Kidney epithelial cell (primary cell): ENCODE data around the gene AFTPH. TPM values are rescaled to one million over a fixed set of nuclear protein-coding genes. Genes with fewer than 3 reads are reported as not detected.

Experiments
- DNase-seq: peaks from one replicate; pipeline ENCODE4 v3.0.0-alpha.2; 2010; ENCODE audit warnings: low read depth
- H3K27me3 ChIP-seq: 2 replicates; pipeline ENCODE4 v1.6.0; 2011; ENCODE audit warnings: low read length; ENCODE audit not compliant: control insufficient read depth, insufficient read depth
- H3K36me3 ChIP-seq: 2 replicates; pipeline ENCODE4 v1.5.1; 2011; ENCODE audit warnings: low read length; ENCODE audit not compliant: control insufficient read depth, insufficient read depth
- H3K4me3 ChIP-seq: 2 replicates; pipeline ENCODE4 v1.5.1; 2011; ENCODE audit warnings: low read depth, mild to moderate bottlenecking, control low read depth, low read length
- CTCF ChIP-seq: IDR thresholded peaks from 2 replicates; pipeline ENCODE4 v1.5.1; 2011; ENCODE audit warnings: mild to moderate bottlenecking, moderate library complexity, low read length, control low read depth, inconsistent platforms; ENCODE audit not compliant: insufficient read depth, poor library complexity, severe bottlenecking
- total RNA-seq: library from RNA; depleted of rRNA; stranded (reverse); fragments of >200 nt; gene quantifications from 2 replicates; pipeline ENCODE4 v1.2.3, GENCODE V29; 2015

The AFTPH gene
- total RNA-seq, 1 donor from 2014 or later, result 20.3 TPM

- H3K27me3 ChIP-seq, result no peaks in the 10 kb centered on the region
Observed at GRCh38 chr2:64625299-64626145, 101.4 kb downstream of the AFTPH start.

GRCh38 chr2:64626146-64626809 is 102.2 kb downstream of the AFTPH start:
- H3K36me3 ChIP-seq, result no peaks in the 10 kb centered on the region
- no peak for TF ChIP-seq CTCF
- no peaks in the 10 kb centered on the region for H3K27me3 ChIP-seq
- no peak overlapping the region for H3K4me3 ChIP-seq
- DNase-seq, result no peak

More at GRCh38 chr2:64625299-64626145, 101.4 kb downstream of the AFTPH start:
- no peak overlapping the region for H3K4me3 ChIP-seq
- no peak for TF ChIP-seq CTCF
- no peaks in the 10 kb centered on the region for H3K36me3 ChIP-seq
- no peak for DNase-seq

DNA sequence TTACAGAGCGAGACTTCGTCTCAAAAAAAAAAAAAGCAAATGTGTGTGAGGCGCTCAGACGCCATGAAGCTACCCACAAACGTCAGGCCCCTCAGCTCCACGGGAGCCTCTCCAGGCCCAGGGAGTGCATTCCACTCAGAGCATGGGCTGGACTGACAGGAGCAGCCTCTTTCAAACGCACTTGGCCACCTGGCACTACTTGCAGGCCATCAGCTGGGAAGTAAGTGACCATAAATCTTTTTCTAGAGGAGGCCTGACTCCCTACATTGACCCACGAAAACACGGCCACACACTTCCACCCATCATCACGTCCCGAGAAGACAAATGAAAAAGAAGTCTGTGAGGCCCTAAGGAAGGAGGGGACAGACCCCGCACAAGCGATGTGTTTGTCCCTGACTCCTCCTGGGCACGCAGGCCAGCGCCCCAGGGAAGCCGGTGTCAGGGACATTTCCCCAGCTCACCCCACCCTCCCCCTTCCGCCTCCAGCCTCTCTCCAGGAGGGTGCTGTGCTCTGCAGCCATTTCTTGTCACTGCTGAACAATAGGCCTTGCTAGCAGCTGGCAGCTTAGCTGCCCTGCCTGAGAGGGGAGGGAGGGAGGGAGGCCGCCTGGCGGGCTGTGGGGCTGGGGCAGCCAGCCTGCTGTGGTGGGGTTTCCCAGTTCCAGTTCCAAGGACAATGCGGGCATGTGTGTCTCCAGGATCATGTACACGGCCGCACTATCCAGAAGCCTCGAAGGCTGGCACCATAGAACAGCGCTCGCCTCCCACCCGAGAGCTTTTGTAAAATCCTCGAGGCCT is 103.0 kb downstream of the AFTPH start:
- no peak for TF ChIP-seq CTCF
- Histone ChIP-seq H3K27me3 (no peaks in the 10 kb centered on the region), H3K4me3 (no peak overlapping the region), H3K36me3 (no peaks in the 10 kb centered on the region)
- DNase-seq, result no peak

DNA sequence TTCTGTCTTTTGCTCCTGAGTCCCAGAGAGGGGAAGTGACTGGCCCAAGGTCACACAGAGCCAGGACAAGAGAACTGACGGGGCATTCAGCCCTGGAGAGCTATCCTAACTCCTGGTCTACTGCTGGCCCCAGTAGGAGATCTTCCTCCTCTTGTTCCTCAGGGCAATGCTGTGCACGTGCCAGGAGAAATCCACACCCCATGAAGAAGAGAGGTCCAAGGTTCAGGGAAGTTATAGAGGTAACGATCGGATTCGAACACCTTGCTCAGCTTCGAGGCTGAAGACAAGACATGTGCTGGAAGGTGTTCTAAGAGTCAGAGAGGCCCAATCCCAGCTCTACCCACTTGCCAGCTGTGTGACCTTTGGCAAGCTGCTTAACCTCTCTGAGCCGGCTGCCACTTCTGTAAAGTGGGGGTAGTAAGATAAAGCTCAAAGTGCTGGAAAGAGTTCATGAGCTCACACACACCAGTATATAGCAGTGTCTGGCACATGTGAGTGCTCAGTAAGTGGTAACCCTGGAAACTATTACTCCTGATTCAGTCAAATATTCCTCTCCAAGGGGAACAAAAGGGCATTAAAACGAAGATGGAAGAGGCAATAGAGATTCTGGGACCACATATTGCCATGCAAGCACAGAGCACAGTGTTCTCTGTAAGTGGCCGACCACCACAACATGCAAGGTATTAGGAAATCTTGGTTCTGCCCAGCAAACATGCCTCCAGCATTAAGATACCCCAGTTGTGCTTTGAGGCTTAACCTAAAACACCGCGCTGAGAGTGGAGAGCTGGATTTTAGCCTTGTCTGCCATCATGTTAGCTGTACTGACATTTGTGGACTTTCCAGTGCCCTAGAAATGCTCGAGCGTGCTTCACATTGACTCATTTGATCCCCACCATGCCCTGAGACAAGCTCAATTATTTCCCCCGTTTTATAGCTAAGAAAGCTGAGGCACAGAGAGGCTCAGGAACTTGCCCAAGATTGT is 104.0 kb downstream of the AFTPH start:
- no peak for TF ChIP-seq CTCF
- H3K4me3 ChIP-seq, result no peak overlapping the region
- no peaks in the 10 kb centered on the region for H3K36me3 ChIP-seq
- H3K27me3 ChIP-seq, result no peaks in the 10 kb centered on the region
- no peak for DNase-seq

- no peak for DNase-seq
Observed at GRCh38 chr2:64629329-64629781, 105.2 kb downstream of the AFTPH start.

More at GRCh38 chr2:64629329-64629781, 105.2 kb downstream of the AFTPH start:
- TF ChIP-seq CTCF, result no peak
- Histone ChIP-seq H3K36me3 (peaks cover under 1% of the 10 kb centered on the region), H3K27me3 (no peaks in the 10 kb centered on the region), H3K4me3 (no peak overlapping the region)
